ENCODE results near the gene CDS2. TPM values are rescaled to one million over a fixed set of nuclear protein-coding genes. Genes with fewer than 3 reads are reported as not detected.

The CDS2 gene
- total and polyA plus RNA-seq, 2 experiments from 2014 or later: 16.8 to 40.8 TPM

GRCh38 chr20:5149892-5150225, 23.1 kb downstream of the CDS2 start (continued):
- TF ChIP-seq ZNF462 (CRISPR knock-in tag; IDR thresholded peaks at IDR 0.05) (no peak), EZH2 (IDR thresholded peaks at IDR 0.05; ENCODE audit: low read depth, unreplicated experiment) (no peak), ZNF331 (CRISPR knock-in tag; IDR thresholded peaks at IDR 0.05; ENCODE audit: low read depth) (no peak), ETS1 (IDR thresholded peaks at IDR 0.05) (no peak)

- Mint-ChIP-seq H3K27me3 (ENCODE audit: insufficient read depth, low read depth, poor library complexity) (no peaks in the 10 kb centered on the region), H3K9me3 (no peaks in the 10 kb centered on the region), H3K4me1 (peaks cover 17% of the 10 kb centered on the region), H3K27ac (peak overlapping the region; percentile 81), H3K36me3 (ENCODE audit: low read depth) (no peaks in the 10 kb centered on the region; the same call in 2 of the 3 replicates), H3K4me3 (no peak overlapping the region)
- Histone ChIP-seq H3K27me3 (ENCODE audit: insufficient read depth) (no peaks in the 10 kb centered on the region), H3K9me2 (ENCODE audit: insufficient read depth) (no peaks in the 10 kb centered on the region), H2AFZ (no peak overlapping the region), H3F3A (replicated peaks; ENCODE audit: low read depth) (no peaks in the 10 kb centered on the region), H3K4me2 (no peak overlapping the region), H3K36me3 (ENCODE audit: insufficient read depth) (no peaks in the 10 kb centered on the region), H3K27ac (ENCODE audit: low read depth) (0 out of 2 replicates have a peak overlapping the region, but pooled peaks have one; percentile 50), H3K4me3 (no peak overlapping the region), H4K20me1 (replicated peaks; ENCODE audit: insufficient read depth) (peaks cover 23% of the 10 kb centered on the region), H3K4me1 (ENCODE audit: insufficient read depth) (no peaks in the 10 kb centered on the region; the same call in 1 of the 2 replicates), H3K79me2 (replicated peaks; ENCODE audit: insufficient read depth) (peaks cover 92% of the 10 kb centered on the region)
- DNase-seq (ENCODE audit: low spot score) (no peak), ATAC-seq (peak; percentile 35; the same call in 1 of the 3 replicates)
- no peak for TF ChIP-seq POLR2AphosphoS5 (IDR thresholded peaks at IDR 0.05; ENCODE audit: low read depth)
- TF ChIP-seq ZNF114 (CRISPR knock-in tag; IDR thresholded peaks at IDR 0.05): no peak
- no peak for TF ChIP-seq EZH2 (IDR thresholded peaks at IDR 0.05; ENCODE audit: low read depth, unreplicated experiment)
- TF ChIP-seq JUNB (IDR thresholded peaks at IDR 0.05; ENCODE audit: unreplicated experiment): no peak
- TF ChIP-seq ZNF331 (CRISPR knock-in tag; IDR thresholded peaks at IDR 0.05; ENCODE audit: low read depth): no peak
- no peak for TF ChIP-seq NANOG (IDR thresholded peaks at IDR 0.05; ENCODE audit: borderline replicate concordance)
- no peak for TF ChIP-seq ETS1 (IDR thresholded peaks at IDR 0.05)
- no peak for TF ChIP-seq STAT1 (IDR thresholded peaks at IDR 0.05; ENCODE audit: unreplicated experiment)
- TF ChIP-seq REST (IDR thresholded peaks at IDR 0.05; ENCODE audit: unreplicated experiment): no peak
Measured at GRCh38 chr20:5150226-5151076, 23.6 kb downstream of the CDS2 start.
